Thoracic aorta (tissue), 2 donors: ENCODE results near the gene DNAAF5. TPM values are rescaled to one million over a fixed set of nuclear protein-coding genes. Genes with fewer than 3 reads are reported as not detected.

Experiments used
- ATAC-seq: fragments of 150-250 bp; one replicate; pipeline ENCODE4 v1.8.0; 2017; ENCODE audit warnings: low read depth; ENCODE audit not compliant: insufficient number of reproducible peaks, low FRiP score
- DNase-seq: peaks from one replicate; pipeline ENCODE4 v3.0.0-alpha.2; 2020; ENCODE audit warnings: low spot score
- H3K27ac ChIP-seq, 2 donors: fragments of 200-600 bp; sonication (generic); 1 replicate in 1 of 2; 2 replicates in 1 of 2; pipeline ENCODE4 v1.5.1; 2016; ENCODE audit warnings: mild to moderate bottlenecking in 2 of 2, moderate library complexity in 2 of 2
- H3K27me3 ChIP-seq: fragments of 200-600 bp; sonication (generic); replicated peaks from 2 replicates; pipeline ENCODE4 v1.6.0; 2016; ENCODE audit warnings: mild to moderate bottlenecking; ENCODE audit not compliant: insufficient read depth
- H3K36me3 ChIP-seq: fragments of 200-600 bp; sonication (generic); one replicate; pipeline ENCODE4 v1.5.1; 2016
- H3K4me1 ChIP-seq, 2 donors: fragments of 200-600 bp; sonication (generic); 1 replicate in 1 of 2; 2 replicates in 1 of 2; pipeline versions ENCODE4 v1.5.1 to v1.6.0; 2016; ENCODE audit warnings: low read depth in 2 of 2, mild to moderate bottlenecking in 1 of 2; ENCODE audit not compliant: control insufficient read depth in 1 of 2
- H3K4me3 ChIP-seq: fragments of 200-600 bp; sonication (generic); 2 replicates; pipeline ENCODE4 v1.5.1; 2016; ENCODE audit warnings: mild to moderate bottlenecking
- H3K9me3 ChIP-seq: fragments of 200-600 bp; sonication (generic); 2 replicates; pipeline ENCODE4 v1.5.1; 2016
- total RNA-seq, 2 donors: library from RNA; depleted of rRNA; stranded (reverse); fragments of >200 nt; gene quantifications; one replicate each; pipeline versions ENCODE4 v1.1.0 to v1.2.3, GENCODE V29; 2016
- TF ChIP-seq, protein P1 (sequence below): fragments of 200-600 bp; sonication (generic); IDR thresholded peaks from one replicate; pipeline ENCODE4 v1.5.1; 2019; ENCODE audit warnings: antibody characterized with exemption

DNAAF5 gene
- total RNA-seq, 2 donors from 2014 or later, result 16.7 to 23.4 TPM

DNA sequence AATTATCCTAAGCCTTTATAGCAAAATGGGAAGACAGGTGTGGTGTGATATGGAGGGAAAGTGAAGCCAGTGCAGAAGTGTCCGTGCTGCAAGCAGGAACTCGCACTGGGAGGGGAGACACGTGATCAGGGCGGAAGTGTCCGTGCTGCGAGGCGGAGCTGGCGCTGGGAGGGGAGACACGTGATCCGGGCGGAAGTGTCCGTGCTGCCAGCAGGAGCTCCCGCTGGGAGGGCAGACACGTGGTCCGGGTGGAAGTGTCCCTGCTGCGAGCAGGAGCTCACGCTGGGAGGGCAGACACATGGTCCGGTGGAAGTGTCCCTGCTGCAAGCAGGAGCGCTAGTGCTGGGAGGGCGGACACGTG, 41.1 kb downstream of the DNAAF5 start:
- peaks cover 26% of the 10 kb centered on the region for H3K36me3 ChIP-seq

DNA sequence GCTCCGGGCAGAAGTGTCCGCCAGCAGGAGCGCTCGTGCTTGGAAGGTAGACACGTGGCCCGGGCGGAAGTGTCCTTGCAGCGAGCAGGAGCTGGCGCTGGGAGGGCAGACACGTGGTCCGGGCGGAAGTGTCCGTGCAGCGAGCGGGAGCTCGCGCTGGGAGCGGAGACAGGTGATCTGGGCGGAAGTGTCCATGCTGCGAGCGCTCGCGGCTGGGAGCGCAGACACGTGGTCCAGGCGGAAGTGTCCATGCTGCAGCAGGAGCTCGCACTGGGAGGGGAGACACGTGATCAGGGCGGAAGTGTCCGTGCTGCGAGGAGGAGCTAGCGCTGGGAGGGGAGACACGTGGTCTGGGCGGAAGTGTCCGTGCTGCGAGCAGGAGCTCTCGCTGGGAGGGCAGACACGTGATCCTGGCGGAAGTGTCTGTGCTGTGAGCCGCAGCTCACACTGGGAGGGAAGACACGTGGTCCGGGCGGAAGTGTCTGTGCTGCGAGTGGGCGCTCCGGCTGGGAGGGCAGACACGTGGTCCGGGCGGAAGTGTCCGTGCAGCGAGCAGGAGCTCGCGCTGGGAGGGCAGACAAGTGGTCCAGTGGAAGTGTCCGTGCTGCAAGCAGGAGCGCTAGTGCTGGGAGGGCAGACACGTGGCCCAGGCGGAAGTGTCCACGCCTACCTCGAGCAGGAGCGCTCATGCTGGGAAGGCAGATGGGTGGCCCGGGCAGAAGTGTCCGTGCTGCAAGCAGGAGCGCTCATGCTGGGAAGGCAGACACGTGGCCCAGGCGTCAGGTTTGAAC, 41.6 kb downstream of the DNAAF5 start:
- no peak overlapping the region for H3K4me3 ChIP-seq
- no peak overlapping the region for H3K27ac ChIP-seq
- H3K9me3 ChIP-seq, result no peaks in the 10 kb centered on the region
- peaks cover 21% of the 10 kb centered on the region for H3K36me3 ChIP-seq
- ATAC-seq, result no peak
- TF ChIP-seq, protein P1, sequence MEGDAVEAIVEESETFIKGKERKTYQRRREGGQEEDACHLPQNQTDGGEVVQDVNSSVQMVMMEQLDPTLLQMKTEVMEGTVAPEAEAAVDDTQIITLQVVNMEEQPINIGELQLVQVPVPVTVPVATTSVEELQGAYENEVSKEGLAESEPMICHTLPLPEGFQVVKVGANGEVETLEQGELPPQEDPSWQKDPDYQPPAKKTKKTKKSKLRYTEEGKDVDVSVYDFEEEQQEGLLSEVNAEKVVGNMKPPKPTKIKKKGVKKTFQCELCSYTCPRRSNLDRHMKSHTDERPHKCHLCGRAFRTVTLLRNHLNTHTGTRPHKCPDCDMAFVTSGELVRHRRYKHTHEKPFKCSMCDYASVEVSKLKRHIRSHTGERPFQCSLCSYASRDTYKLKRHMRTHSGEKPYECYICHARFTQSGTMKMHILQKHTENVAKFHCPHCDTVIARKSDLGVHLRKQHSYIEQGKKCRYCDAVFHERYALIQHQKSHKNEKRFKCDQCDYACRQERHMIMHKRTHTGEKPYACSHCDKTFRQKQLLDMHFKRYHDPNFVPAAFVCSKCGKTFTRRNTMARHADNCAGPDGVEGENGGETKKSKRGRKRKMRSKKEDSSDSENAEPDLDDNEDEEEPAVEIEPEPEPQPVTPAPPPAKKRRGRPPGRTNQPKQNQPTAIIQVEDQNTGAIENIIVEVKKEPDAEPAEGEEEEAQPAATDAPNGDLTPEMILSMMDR, result no peak
- no peak for DNase-seq
- peaks cover 0 to 22% of the 10 kb centered on the region in 2 donors for H3K4me1 ChIP-seq
- H3K27me3 ChIP-seq, result no peaks in the 10 kb centered on the region

More for the DNA sequence above, 41.1 kb downstream of the DNAAF5 start:
- Histone ChIP-seq H3K4me3 (no peak overlapping the region), H3K27ac (no peak overlapping the region), H3K9me3 (no peaks in the 10 kb centered on the region), H3K4me1 (peaks cover 0 to 22% of the 10 kb centered on the region in 2 donors), H3K27me3 (no peaks in the 10 kb centered on the region)
- DNase-seq (no peak), ATAC-seq (no peak)
- TF ChIP-seq, protein P1, result no peak

DNA sequence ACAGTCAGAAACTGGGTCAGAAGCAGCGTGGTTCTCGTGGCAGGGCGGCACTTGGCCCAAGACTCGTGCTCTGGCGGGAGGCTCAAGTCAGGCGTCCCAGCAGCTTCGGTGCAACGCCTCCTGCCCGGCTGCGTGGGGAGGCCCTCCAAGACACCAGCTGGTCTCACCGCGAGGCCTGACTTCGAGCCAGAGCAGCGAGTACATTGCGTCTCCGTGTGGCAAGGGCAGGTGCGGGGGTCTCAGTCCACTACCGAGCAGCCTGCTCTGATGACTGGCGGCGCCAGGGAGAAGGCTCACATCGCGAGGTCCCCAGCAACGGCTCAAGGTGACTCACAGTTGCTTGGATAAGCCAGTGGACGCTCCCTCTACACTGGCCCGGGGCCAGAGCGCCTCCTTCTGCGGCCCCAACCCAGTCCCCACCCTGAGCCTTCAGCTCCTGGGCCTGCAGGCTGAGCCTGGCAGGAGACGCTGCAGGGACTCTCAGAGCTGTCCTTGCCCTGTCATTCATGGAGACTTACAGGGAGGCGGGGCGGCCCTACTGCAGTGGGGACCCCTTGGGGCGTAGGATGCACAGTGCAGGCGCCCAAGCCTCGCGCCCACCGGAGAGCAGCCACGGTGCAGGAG, 42.5 kb downstream of the DNAAF5 start:
- ATAC-seq, result no peak
- Histone ChIP-seq H3K9me3 (no peaks in the 10 kb centered on the region), H3K4me1 (peaks cover 0 to 22% of the 10 kb centered on the region in 2 donors), H3K4me3 (no peak overlapping the region), H3K27ac (no peak overlapping the region), H3K27me3 (no peaks in the 10 kb centered on the region), H3K36me3 (peaks cover 14% of the 10 kb centered on the region)
- TF ChIP-seq, protein P1, result no peak
- no peak for DNase-seq

DNA sequence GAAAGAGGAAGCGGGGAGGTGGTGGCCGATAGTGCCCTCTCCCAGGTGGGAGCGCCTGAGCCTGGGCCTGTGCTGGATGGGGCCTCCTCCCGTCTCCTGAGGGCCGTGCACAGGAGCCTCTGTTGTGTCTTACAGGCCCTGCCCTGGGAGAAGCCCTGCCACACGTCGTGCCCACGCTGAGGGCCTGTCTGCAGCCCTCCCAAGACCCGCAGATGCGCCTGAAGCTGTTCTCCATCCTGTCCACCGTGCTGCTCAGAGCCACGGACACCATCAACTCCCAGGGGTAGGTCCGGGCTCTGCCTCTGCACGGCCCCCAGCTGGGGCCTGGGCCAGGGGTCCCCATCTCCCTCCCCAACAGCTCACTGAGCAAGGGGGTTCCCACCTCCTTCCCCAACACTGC, 43.8 kb downstream of the DNAAF5 start:
- Histone ChIP-seq H3K27ac (peak overlapping the region; percentile 72 to 87), H3K4me3 (no peak overlapping the region), H3K4me1 (peaks cover 0 to 22% of the 10 kb centered on the region in 2 donors), H3K27me3 (no peaks in the 10 kb centered on the region), H3K36me3 (peaks cover 3% of the 10 kb centered on the region), H3K9me3 (no peaks in the 10 kb centered on the region)
- ATAC-seq (no peak), DNase-seq (no peak)
- TF ChIP-seq, protein P1, result no peak

DNA sequence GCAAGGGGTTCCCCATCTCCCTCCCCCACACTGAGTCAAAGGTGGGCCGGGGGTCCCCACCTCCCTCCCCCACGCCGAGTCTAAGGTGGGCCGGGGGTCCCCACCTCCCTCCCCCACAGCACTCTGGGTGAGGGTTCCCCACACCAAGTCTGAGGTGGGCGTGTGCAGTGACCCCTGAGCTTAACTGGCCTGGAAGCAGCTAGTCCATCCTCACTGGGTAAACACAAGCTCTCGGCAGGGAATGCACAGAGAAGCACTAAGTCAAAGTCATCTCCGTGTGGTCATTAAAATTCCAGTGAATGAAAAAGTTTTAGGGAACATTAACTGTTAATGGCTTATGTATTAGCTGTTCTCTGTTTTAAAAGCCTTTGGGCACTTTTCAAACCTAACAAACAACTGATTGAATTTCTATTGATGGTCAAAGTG, 44.3 kb downstream of the DNAAF5 start:
- no peak for DNase-seq
- Histone ChIP-seq H3K4me1 (peaks cover 0 to 22% of the 10 kb centered on the region in 2 donors), H3K27me3 (no peaks in the 10 kb centered on the region), H3K36me3 (peaks cover 2% of the 10 kb centered on the region), H3K27ac (peak overlapping the region; percentile 72 to 87), H3K4me3 (peak overlapping the region; percentile 62), H3K9me3 (no peaks in the 10 kb centered on the region)
- TF ChIP-seq, protein P1, result no peak
- ATAC-seq, result no peak
